GM12878 (cell line): ENCODE results near the gene LIG3. TPM values are rescaled to one million over a fixed set of nuclear protein-coding genes. Genes with fewer than 3 reads are reported as not detected.

ENCODE experiments used
- BHLHE40 ChIP-seq, 2 experiments: fragments of 450-650 bp in 1 of 2; IDR thresholded peaks; 2 replicates each; pipeline ENCODE4 v1.6.1; 2011 to 2017; ENCODE audit warnings: low read depth in 2 of 2, borderline replicate concordance in 1 of 2, improper control_type of control experiment in 1 of 2, low read length in 1 of 2, mild to moderate bottlenecking in 1 of 2
- DPF2 ChIP-seq: fragments of 450-650 bp; IDR thresholded peaks from 2 replicates; pipeline ENCODE4 v1.6.1; 2017; ENCODE audit warnings: mild to moderate bottlenecking
- EZH2 ChIP-seq: IDR thresholded peaks from 2 replicates; pipeline ENCODE4 v1.6.1; 2012; ENCODE audit warnings: low read depth, mild to moderate bottlenecking, control low read depth, inconsistent platforms, low read length, borderline replicate concordance; ENCODE audit not compliant: control insufficient read depth
- FOXM1 ChIP-seq: IDR thresholded peaks from 2 replicates; pipeline ENCODE4 v1.6.1; 2012; ENCODE audit warnings: low read depth, mild to moderate bottlenecking, inconsistent platforms, low read length, moderate library complexity
- GATAD2B ChIP-seq: fragments of 450-650 bp; conservative IDR thresholded peaks from 2 replicates; pipeline ENCODE4 v1.6.1; 2017; ENCODE audit warnings: low read depth, mild to moderate bottlenecking, moderate library complexity
- IKZF1 ChIP-seq: fragments of 450-650 bp; conservative IDR thresholded peaks from 2 replicates; pipeline ENCODE4 v1.6.1; 2017; ENCODE audit warnings: antibody characterized with exemption, mild to moderate bottlenecking
- KLF5 ChIP-seq: fragments of 450-650 bp; IDR thresholded peaks from 2 replicates; pipeline ENCODE4 v1.6.1; 2014; ENCODE audit warnings: mild to moderate bottlenecking; ENCODE audit not compliant: partially characterized antibody
- MEF2B ChIP-seq: fragments of 450-650 bp; IDR thresholded peaks from 2 replicates; pipeline ENCODE4 v1.6.1; 2018; ENCODE audit warnings: mild to moderate bottlenecking, moderate library complexity; ENCODE audit not compliant: partially characterized antibody, poor library complexity, severe bottlenecking
- NFYB ChIP-seq: IDR thresholded peaks from 2 replicates; pipeline ENCODE4 v1.6.1; 2011; ENCODE audit warnings: low read depth, mild to moderate bottlenecking, low read length, improper control_type of control experiment, moderate library complexity; ENCODE audit not compliant: insufficient read depth
- NR2C2 ChIP-seq: IDR thresholded peaks from 2 replicates; pipeline ENCODE4 v1.6.1; 2011; ENCODE audit warnings: borderline replicate concordance, low read depth; ENCODE audit not compliant: control insufficient read depth, insufficient read length
- POLR2A ChIP-seq: IDR thresholded peaks from 2 replicates; pipeline ENCODE4 v1.6.1; 2011; ENCODE audit warnings: low read depth, mild to moderate bottlenecking, low read length
- RUNX3 ChIP-seq: IDR thresholded peaks from 2 replicates; pipeline ENCODE4 v1.6.1; 2012; ENCODE audit warnings: low read length, inconsistent platforms
- SMC3 ChIP-seq: IDR thresholded peaks from 2 replicates; pipeline ENCODE4 v1.6.1; 2011; ENCODE audit warnings: low read length, improper control_type of control experiment, borderline replicate concordance
- SREBF1 ChIP-seq: IDR thresholded peaks from 2 replicates; pipeline ENCODE4 v1.6.1; 2012; ENCODE audit warnings: mild to moderate bottlenecking, low read length
- polyA plus RNA-seq, 11 experiments: library from polyadenylated mRNA; depleted of rRNA in 4 of 11; unstranded in 6 of 11; stranded (reverse) in 5 of 11; fragments of >200 nt; fragmentation: Nextera tagmentation in 4 of 11; fragmentation: Illumina TruSeq in 1 of 11; extraction: Ambion mirVana in 4 of 11; extraction: Trizol in 1 of 11; gene quantifications; 1 replicate in 1 of 11; 2 replicates in 10 of 11; pipeline versions ENCODE4 v1.2.1 to v1.2.3, GENCODE V29; 2011 to 2016; ENCODE audit warnings: inconsistent platforms in 2 of 11, missing spikeins in 2 of 11, low read depth in 1 of 11
- total RNA-seq, 4 experiments: library from RNA; depleted of rRNA in 3 of 4; stranded (reverse); fragments of >200 nt in 3 of 4; fragmentation: Illumina TruSeq in 1 of 4; extraction: Trizol in 1 of 4; gene quantifications; 2 replicates each; pipeline versions ENCODE4 v1.2.1 to v1.2.3, GENCODE V29; 2013 to 2021
- TF ChIP-seq, protein P1 (sequence below): fragments of 450-650 bp; IDR thresholded peaks from 2 replicates; pipeline ENCODE4 v1.6.1; 2016; ENCODE audit warnings: mild to moderate bottlenecking, moderate library complexity, borderline replicate concordance
- TF ChIP-seq, protein P2 (sequence below): fragments of 450-650 bp; IDR thresholded peaks from 2 replicates; pipeline ENCODE4 v1.6.1; 2014; ENCODE audit warnings: mild to moderate bottlenecking
- TF ChIP-seq, protein P3 (sequence below): fragments of 450-650 bp; IDR thresholded peaks from 2 replicates; pipeline ENCODE4 v1.6.1; 2017; ENCODE audit warnings: mild to moderate bottlenecking
- TF ChIP-seq, protein P4 (sequence below): fragments of 450-650 bp; IDR thresholded peaks from 2 replicates; pipeline ENCODE4 v1.6.1; 2017; ENCODE audit warnings: mild to moderate bottlenecking, moderate library complexity

LIG3 gene
- total and polyA plus RNA-seq, 10 of the 15 experiments (the other 5 are each of a cell fraction or from before 2014, with no cell fraction given): 6.5 to 45.4 (median 31.0) TPM

DNA sequence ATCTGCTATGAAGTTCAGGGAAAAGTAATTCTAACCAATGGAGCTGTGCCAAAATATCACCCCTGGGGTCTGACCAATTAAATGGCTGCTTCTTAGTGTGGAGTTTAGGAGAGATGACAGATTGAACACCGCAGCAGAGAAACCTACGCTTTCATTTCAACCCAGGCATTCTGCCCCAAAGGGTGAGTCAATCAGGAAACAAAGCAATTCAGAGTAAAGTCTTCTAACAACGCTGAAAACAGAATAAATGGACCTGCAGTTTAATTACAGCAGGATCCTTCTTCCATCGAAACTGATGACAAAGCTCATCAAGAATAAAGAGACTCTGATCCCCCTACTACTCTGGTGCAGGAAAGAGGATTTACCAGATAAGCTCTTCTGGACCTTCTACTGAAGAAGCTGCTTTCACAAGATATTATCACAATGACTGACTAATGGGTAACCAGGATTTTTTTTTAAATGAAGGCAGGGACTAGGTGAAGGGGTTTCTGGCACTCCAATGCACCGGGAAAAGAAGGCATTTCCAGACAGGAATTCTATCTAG, 66.5 kb downstream of the LIG3 start (continued):
- TF ChIP-seq, protein P1, sequence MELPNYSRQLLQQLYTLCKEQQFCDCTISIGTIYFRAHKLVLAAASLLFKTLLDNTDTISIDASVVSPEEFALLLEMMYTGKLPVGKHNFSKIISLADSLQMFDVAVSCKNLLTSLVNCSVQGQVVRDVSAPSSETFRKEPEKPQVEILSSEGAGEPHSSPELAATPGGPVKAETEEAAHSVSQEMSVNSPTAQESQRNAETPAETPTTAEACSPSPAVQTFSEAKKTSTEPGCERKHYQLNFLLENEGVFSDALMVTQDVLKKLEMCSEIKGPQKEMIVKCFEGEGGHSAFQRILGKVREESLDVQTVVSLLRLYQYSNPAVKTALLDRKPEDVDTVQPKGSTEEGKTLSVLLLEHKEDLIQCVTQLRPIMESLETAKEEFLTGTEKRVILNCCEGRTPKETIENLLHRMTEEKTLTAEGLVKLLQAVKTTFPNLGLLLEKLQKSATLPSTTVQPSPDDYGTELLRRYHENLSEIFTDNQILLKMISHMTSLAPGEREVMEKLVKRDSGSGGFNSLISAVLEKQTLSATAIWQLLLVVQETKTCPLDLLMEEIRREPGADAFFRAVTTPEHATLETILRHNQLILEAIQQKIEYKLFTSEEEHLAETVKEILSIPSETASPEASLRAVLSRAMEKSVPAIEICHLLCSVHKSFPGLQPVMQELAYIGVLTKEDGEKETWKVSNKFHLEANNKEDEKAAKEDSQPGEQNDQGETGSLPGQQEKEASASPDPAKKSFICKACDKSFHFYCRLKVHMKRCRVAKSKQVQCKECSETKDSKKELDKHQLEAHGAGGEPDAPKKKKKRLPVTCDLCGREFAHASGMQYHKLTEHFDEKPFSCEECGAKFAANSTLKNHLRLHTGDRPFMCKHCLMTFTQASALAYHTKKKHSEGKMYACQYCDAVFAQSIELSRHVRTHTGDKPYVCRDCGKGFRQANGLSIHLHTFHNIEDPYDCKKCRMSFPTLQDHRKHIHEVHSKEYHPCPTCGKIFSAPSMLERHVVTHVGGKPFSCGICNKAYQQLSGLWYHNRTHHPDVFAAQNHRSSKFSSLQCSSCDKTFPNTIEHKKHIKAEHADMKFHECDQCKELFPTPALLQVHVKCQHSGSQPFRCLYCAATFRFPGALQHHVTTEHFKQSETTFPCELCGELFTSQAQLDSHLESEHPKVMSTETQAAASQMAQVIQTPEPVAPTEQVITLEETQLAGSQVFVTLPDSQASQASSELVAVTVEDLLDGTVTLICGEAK: no peak
- TF ChIP-seq NFYB (peak; percentile 77; the same call in 1 of the 2 replicates), SMC3 (no peak), FOXM1 (peak; percentile 14; the same call in 1 of the 2 replicates), NR2C2 (no peak), IKZF1 (peak; percentile 40; the same call in 1 of the 2 replicates), GATAD2B (0 out of 2 replicates have a peak, but pooled peaks have one; percentile 35), MEF2B (no peak), KLF5 (no peak), RUNX3 (peak; percentile 62), BHLHE40 (IDR thresholded peaks at IDR 0.05; ENCODE audit: borderline replicate concordance in 1 of 2, low read depth in 2 of 2, low read length in 1 of 2) (no peak), DPF2 (no peak), POLR2A (peak; percentile 50), EZH2 (no peak), SREBF1 (no peak)
- TF ChIP-seq, protein P2, sequence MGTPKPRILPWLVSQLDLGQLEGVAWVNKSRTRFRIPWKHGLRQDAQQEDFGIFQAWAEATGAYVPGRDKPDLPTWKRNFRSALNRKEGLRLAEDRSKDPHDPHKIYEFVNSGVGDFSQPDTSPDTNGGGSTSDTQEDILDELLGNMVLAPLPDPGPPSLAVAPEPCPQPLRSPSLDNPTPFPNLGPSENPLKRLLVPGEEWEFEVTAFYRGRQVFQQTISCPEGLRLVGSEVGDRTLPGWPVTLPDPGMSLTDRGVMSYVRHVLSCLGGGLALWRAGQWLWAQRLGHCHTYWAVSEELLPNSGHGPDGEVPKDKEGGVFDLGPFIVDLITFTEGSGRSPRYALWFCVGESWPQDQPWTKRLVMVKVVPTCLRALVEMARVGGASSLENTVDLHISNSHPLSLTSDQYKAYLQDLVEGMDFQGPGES: no peak
- TF ChIP-seq, protein P3, sequence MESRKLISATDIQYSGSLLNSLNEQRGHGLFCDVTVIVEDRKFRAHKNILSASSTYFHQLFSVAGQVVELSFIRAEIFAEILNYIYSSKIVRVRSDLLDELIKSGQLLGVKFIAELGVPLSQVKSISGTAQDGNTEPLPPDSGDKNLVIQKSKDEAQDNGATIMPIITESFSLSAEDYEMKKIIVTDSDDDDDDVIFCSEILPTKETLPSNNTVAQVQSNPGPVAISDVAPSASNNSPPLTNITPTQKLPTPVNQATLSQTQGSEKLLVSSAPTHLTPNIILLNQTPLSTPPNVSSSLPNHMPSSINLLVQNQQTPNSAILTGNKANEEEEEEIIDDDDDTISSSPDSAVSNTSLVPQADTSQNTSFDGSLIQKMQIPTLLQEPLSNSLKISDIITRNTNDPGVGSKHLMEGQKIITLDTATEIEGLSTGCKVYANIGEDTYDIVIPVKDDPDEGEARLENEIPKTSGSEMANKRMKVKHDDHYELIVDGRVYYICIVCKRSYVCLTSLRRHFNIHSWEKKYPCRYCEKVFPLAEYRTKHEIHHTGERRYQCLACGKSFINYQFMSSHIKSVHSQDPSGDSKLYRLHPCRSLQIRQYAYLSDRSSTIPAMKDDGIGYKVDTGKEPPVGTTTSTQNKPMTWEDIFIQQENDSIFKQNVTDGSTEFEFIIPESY: no peak
- TF ChIP-seq, protein P4, sequence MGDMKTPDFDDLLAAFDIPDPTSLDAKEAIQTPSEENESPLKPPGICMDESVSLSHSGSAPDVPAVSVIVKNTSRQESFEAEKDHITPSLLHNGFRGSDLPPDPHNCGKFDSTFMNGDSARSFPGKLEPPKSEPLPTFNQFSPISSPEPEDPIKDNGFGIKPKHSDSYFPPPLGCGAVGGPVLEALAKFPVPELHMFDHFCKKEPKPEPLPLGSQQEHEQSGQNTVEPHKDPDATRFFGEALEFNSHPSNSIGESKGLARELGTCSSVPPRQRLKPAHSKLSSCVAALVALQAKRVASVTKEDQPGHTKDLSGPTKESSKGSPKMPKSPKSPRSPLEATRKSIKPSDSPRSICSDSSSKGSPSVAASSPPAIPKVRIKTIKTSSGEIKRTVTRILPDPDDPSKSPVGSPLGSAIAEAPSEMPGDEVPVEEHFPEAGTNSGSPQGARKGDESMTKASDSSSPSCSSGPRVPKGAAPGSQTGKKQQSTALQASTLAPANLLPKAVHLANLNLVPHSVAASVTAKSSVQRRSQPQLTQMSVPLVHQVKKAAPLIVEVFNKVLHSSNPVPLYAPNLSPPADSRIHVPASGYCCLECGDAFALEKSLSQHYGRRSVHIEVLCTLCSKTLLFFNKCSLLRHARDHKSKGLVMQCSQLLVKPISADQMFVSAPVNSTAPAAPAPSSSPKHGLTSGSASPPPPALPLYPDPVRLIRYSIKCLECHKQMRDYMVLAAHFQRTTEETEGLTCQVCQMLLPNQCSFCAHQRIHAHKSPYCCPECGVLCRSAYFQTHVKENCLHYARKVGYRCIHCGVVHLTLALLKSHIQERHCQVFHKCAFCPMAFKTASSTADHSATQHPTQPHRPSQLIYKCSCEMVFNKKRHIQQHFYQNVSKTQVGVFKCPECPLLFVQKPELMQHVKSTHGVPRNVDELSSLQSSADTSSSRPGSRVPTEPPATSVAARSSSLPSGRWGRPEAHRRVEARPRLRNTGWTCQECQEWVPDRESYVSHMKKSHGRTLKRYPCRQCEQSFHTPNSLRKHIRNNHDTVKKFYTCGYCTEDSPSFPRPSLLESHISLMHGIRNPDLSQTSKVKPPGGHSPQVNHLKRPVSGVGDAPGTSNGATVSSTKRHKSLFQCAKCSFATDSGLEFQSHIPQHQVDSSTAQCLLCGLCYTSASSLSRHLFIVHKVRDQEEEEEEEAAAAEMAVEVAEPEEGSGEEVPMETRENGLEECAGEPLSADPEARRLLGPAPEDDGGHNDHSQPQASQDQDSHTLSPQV: no peak
